HG03108 (cell line): ENCODE results near the gene POLK.
"Not testable (repeated sequence)": the region's sequence is repeated elsewhere in the genome, so short reads cannot be mapped to it uniquely, and the experiment has no call there.

ENCODE experiments used
- ATAC-seq: cut with Tn5 transposase; IDR thresholded peaks from one replicate; pipeline ENCODE4 v1.9.1; 2021; ENCODE audit warnings: moderate library complexity; ENCODE audit not compliant: unreplicated experiment

The POLK gene

GRCh38 chr5:75546830-75547229 is 35.1 kb downstream of the POLK start:
- ATAC-seq, result no peak

- ATAC-seq, result no peak
These were observed 36.1 kb downstream of the POLK start for GRCh38 chr5:75547812-75548211.

- ATAC-seq, result no peak
These were observed 38.9 kb downstream of the POLK start for GRCh38 chr5:75550597-75550996.

GRCh38 chr5:75551471-75551870 is 39.8 kb downstream of the POLK start:
- ATAC-seq, result no peak

- no peak for ATAC-seq
These were observed 41.1 kb downstream of the POLK start for GRCh38 chr5:75552764-75553163.

- no peak for ATAC-seq
These were observed 41.7 kb downstream of the POLK start for GRCh38 chr5:75553358-75553757.

GRCh38 chr5:75558221-75558620 is 46.5 kb downstream of the POLK start:
- no peak for ATAC-seq

- ATAC-seq, result no peak
These were observed 47.4 kb downstream of the POLK start for GRCh38 chr5:75558981-75559632.

GRCh38 chr5:75560655-75561054 is 49.0 kb downstream of the POLK start:
- not testable (repeated sequence) for ATAC-seq

- ATAC-seq, result not testable (repeated sequence)
These were observed 54.5 kb downstream of the POLK start for GRCh38 chr5:75565991-75566709.

GRCh38 chr5:75566710-75567309 is 55.1 kb downstream of the POLK start:
- peak; percentile 86 for ATAC-seq

- ATAC-seq, result peak; percentile 37
These were observed 56.0 kb downstream of the POLK start for GRCh38 chr5:75567710-75568109.

GRCh38 chr5:75568202-75568601 is 56.5 kb downstream of the POLK start:
- no peak for ATAC-seq

GRCh38 chr5:75571547-75571946 is 59.9 kb downstream of the POLK start:
- ATAC-seq, result no peak

- ATAC-seq, result peak; percentile 8
These were observed 63.1 kb downstream of the POLK start for GRCh38 chr5:75574791-75575190.

- not testable (repeated sequence) for ATAC-seq
These were observed 66.6 kb downstream of the POLK start for GRCh38 chr5:75578280-75578679.

- no peak for ATAC-seq
These were observed 73.0 kb downstream of the POLK start for GRCh38 chr5:75584641-75585040.

GRCh38 chr5:75588666-75589065 is 77.0 kb downstream of the POLK start:
- ATAC-seq, result no peak

- ATAC-seq, result no peak
These were observed 88.8 kb downstream of the POLK start for GRCh38 chr5:75600535-75600934.

GRCh38 chr5:75601567-75601966 is 89.9 kb downstream of the POLK start:
- ATAC-seq, result no peak

- no peak for ATAC-seq
These were observed 90.3 kb downstream of the POLK start for GRCh38 chr5:75601996-75602395.

GRCh38 chr5:75603371-75603770 is 91.7 kb downstream of the POLK start:
- ATAC-seq, result no peak
